ENCODE data around the gene PARD3B. TPM values are rescaled to one million over a fixed set of nuclear protein-coding genes. Genes with fewer than 3 reads are reported as not detected.

The PARD3B gene
- total and polyA plus RNA-seq, 8 donors: 18.5 to 24.6 (median 21.1) TPM

- Histone ChIP-seq H3K27me3 (no peaks in the 10 kb centered on the region), H3K4me1 (no peaks in the 10 kb centered on the region), H3K4me3 (no peak overlapping the region), H3K27ac (no peak overlapping the region), H3K9me3 (no peaks in the 10 kb centered on the region), H3K36me3 (no peaks in the 10 kb centered on the region)
- ATAC-seq: no peak
- intact Hi-C loops (cut with DNase I): no loop called here
- DNase-seq: no peak
- no peak for TF ChIP-seq CTCF (IDR thresholded peaks at IDR 0.05)
Measured at GRCh38 chr2:204846471-204846870, 301.2 kb downstream of the PARD3B start.

- no peak for TF ChIP-seq CTCF (IDR thresholded peaks at IDR 0.05)
- intact Hi-C loops (cut with DNase I): no loop called here
Measured at GRCh38 chr2:204849892-204850291, 304.6 kb downstream of the PARD3B start.

GRCh38 chr2:204850581-204850980 is 305.3 kb downstream of the PARD3B start:
- no peak for DNase-seq
- intact Hi-C loops (cut with DNase I): no loop called here
- no peaks in the 10 kb centered on the region for H3K4me1 ChIP-seq
- H3K36me3 ChIP-seq: no peaks in the 10 kb centered on the region
- TF ChIP-seq CTCF (IDR thresholded peaks at IDR 0.05): no peak
- ATAC-seq: no peak
- no peaks in the 10 kb centered on the region for H3K9me3 ChIP-seq
- H3K4me3 ChIP-seq: no peak overlapping the region
- no peaks in the 10 kb centered on the region for H3K27me3 ChIP-seq
- no peak overlapping the region for H3K27ac ChIP-seq

More at GRCh38 chr2:204849892-204850291, 304.6 kb downstream of the PARD3B start:
- H3K27me3 ChIP-seq: no peaks in the 10 kb centered on the region
- H3K36me3 ChIP-seq: no peaks in the 10 kb centered on the region
- peak in 1 of 4 donors; percentile 65 for DNase-seq
- H3K4me1 ChIP-seq: no peaks in the 10 kb centered on the region
- no peak overlapping the region for H3K27ac ChIP-seq
- H3K9me3 ChIP-seq: no peaks in the 10 kb centered on the region
- H3K4me3 ChIP-seq: no peak overlapping the region
- no peak for ATAC-seq

DNA sequence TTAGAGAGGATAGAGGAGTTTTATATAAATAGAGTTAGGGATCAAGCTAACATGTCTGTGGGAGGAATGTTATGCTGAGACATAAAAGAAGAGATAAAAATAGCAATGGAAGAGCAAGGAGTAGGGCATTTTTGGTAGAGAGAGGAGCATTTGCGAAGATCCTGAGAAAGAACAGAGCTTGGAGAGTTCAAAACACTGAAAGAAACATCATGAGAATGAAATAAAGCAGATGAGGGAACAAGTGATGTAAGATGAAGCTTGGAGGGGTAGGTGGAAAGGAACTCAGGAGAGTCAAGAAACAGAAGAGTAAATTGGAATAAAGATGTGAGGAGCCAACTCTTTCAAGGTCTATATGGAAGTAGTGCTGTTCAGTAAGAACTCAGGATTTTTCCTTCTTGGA is 308.6 kb downstream of the PARD3B start:
- no peaks in the 10 kb centered on the region for H3K36me3 ChIP-seq
- H3K27ac ChIP-seq: no peak overlapping the region
- DNase-seq (no peak), ATAC-seq (no peak)
- intact Hi-C loops (cut with DNase I): no loop called here
- H3K27me3 ChIP-seq: no peaks in the 10 kb centered on the region
- no peaks in the 10 kb centered on the region for H3K9me3 ChIP-seq
- TF ChIP-seq CTCF (IDR thresholded peaks at IDR 0.05): no peak
- no peak overlapping the region for H3K4me3 ChIP-seq
- no peaks in the 10 kb centered on the region for H3K4me1 ChIP-seq

DNA sequence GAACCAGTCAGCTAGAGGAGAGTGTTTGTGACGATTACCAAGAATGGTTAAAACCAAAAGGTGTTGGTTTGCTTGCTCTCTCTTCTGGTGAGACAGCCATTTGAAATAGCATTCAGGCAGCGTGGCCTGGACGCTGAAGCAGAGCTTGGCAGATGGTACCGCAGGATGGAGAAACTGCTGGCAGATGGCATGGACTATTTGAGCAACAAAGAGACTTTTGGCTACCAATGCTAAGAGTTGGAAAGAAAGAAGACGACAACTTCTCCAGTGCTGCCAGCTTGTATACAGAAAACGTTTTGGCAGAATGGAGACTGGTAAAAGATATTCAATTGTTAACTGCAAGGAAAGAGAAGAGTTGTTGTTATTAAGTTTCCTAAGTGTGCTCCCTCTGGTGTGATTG is 315.0 kb downstream of the PARD3B start:
- TF ChIP-seq CTCF (IDR thresholded peaks at IDR 0.05): no peak

More for the DNA sequence above, 315.0 kb downstream of the PARD3B start:
- Histone ChIP-seq H3K36me3 (no peaks in the 10 kb centered on the region), H3K27me3 (no peaks in the 10 kb centered on the region), H3K4me3 (no peak overlapping the region), H3K27ac (no peak overlapping the region), H3K9me3 (no peaks in the 10 kb centered on the region), H3K4me1 (no peaks in the 10 kb centered on the region)
- DNase-seq: no peak
- intact Hi-C loops (cut with DNase I): no loop called here
- no peak for ATAC-seq
